Hepatic stellate cell (primary cell): ENCODE data around the gene FXYD4.

Experiments used
- DNase-seq: peaks from one replicate; pipeline ENCODE4 v3.0.0; 2011; ENCODE audit warnings: low spot score

FXYD4 gene

GRCh38 chr10:43344051-43344450, 27.4 kb upstream of the FXYD4 start:
- no peak for DNase-seq

- DNase-seq, result no peak
These were observed 23.4 kb upstream of the FXYD4 start for GRCh38 chr10:43347997-43348396.

- peak; percentile 96 for DNase-seq
These were observed 22.7 kb upstream of the FXYD4 start for GRCh38 chr10:43348511-43349312.

GRCh38 chr10:43350156-43350555, 21.3 kb upstream of the FXYD4 start:
- DNase-seq, result no peak

GRCh38 chr10:43350686-43351085, 20.8 kb upstream of the FXYD4 start:
- DNase-seq, result no peak

- no peak for DNase-seq
These were observed 20.1 kb upstream of the FXYD4 start for GRCh38 chr10:43351301-43351700.

- DNase-seq, result no peak
These were observed 18.5 kb upstream of the FXYD4 start for GRCh38 chr10:43352951-43353350.

GRCh38 chr10:43353495-43354329, 17.7 kb upstream of the FXYD4 start:
- DNase-seq, result no peak

GRCh38 chr10:43354330-43354635, 17.2 kb upstream of the FXYD4 start:
- no peak for DNase-seq

GRCh38 chr10:43354879-43355380, 16.5 kb upstream of the FXYD4 start:
- DNase-seq, result no peak

- no peak for DNase-seq
These were observed 15.6 kb upstream of the FXYD4 start for GRCh38 chr10:43355749-43356371.

- DNase-seq, result no peak
These were observed 11.3 kb upstream of the FXYD4 start for GRCh38 chr10:43360086-43360485.

GRCh38 chr10:43361547-43362190, 9.8 kb upstream of the FXYD4 start:
- no peak for DNase-seq

- DNase-seq, result peak; percentile 76
These were observed 9.1 kb upstream of the FXYD4 start for GRCh38 chr10:43362191-43362839.

- no peak for DNase-seq
These were observed 6.4 kb upstream of the FXYD4 start for GRCh38 chr10:43365001-43365400.

GRCh38 chr10:43369921-43370320, 1.5 kb upstream of the FXYD4 start:
- DNase-seq, result no peak

- no peak for DNase-seq
These were observed 693 bp upstream of the FXYD4 start for GRCh38 chr10:43370671-43371215.

GRCh38 chr10:43372765-43373361, 1.4 kb downstream of the FXYD4 start:
- no peak for DNase-seq

GRCh38 chr10:43373461-43373860, 2.0 kb downstream of the FXYD4 start:
- DNase-seq, result no peak

- no peak for DNase-seq
These were observed 2.8 kb downstream of the FXYD4 start for GRCh38 chr10:43374194-43374593.

- no peak for DNase-seq
These were observed 4.1 kb downstream of the FXYD4 start for GRCh38 chr10:43375401-43376020.
